Measurements from ENCODE around the gene GRIA1.
"Not testable (repeated sequence)": the region's sequence is repeated elsewhere in the genome, so short reads cannot be mapped to it uniquely, and the experiment has no call there.

GRIA1 gene

GRCh38 chr5:153792305-153792704 lies 301.8 kb downstream of the GRIA1 start:
- DNase-seq: no peak

- DNase-seq: no peak
Observed at GRCh38 chr5:153793699-153794098, 303.2 kb downstream of the GRIA1 start.

- DNase-seq: no peak
Observed at GRCh38 chr5:153794327-153794726, 303.9 kb downstream of the GRIA1 start.

- DNase-seq: no peak
Observed at GRCh38 chr5:153796527-153796926, 306.1 kb downstream of the GRIA1 start.

GRCh38 chr5:153797484-153797883 lies 307.0 kb downstream of the GRIA1 start:
- DNase-seq: no peak

- no peak for DNase-seq
Observed at GRCh38 chr5:153798830-153799229, 308.4 kb downstream of the GRIA1 start.

GRCh38 chr5:153799466-153799865 lies 309.0 kb downstream of the GRIA1 start:
- no peak for DNase-seq

GRCh38 chr5:153802050-153802821 lies 311.8 kb downstream of the GRIA1 start:
- no peak for DNase-seq

- no peak for DNase-seq
Observed at GRCh38 chr5:153807801-153808200, 317.3 kb downstream of the GRIA1 start.

GRCh38 chr5:153809166-153809565 lies 318.7 kb downstream of the GRIA1 start:
- no peak for DNase-seq

GRCh38 chr5:153813901-153814300 lies 323.4 kb downstream of the GRIA1 start:
- DNase-seq: no peak

- no peak for DNase-seq
Observed at GRCh38 chr5:153816870-153817269, 326.4 kb downstream of the GRIA1 start.

- no peak for DNase-seq
Observed at GRCh38 chr5:153818626-153819025, 328.2 kb downstream of the GRIA1 start.

- DNase-seq: no peak
Observed at GRCh38 chr5:153823036-153823435, 332.6 kb downstream of the GRIA1 start.

GRCh38 chr5:153824909-153825308 lies 334.4 kb downstream of the GRIA1 start:
- DNase-seq: no peak

- no peak for DNase-seq
Observed at GRCh38 chr5:153827397-153827796, 336.9 kb downstream of the GRIA1 start.

- no peak for DNase-seq
Observed at GRCh38 chr5:153829510-153830065, 339.1 kb downstream of the GRIA1 start.

- no peak for DNase-seq
Observed at GRCh38 chr5:153831973-153832372, 341.5 kb downstream of the GRIA1 start.

GRCh38 chr5:153835891-153836515 lies 345.5 kb downstream of the GRIA1 start:
- DNase-seq: no peak

GRCh38 chr5:153849303-153850113 lies 359.0 kb downstream of the GRIA1 start:
- DNase-seq: not testable (repeated sequence)

GRCh38 chr5:153860195-153860886 lies 369.9 kb downstream of the GRIA1 start:
- no peak for DNase-seq

- DNase-seq: not testable (repeated sequence)
Observed at GRCh38 chr5:153862906-153863305, 372.4 kb downstream of the GRIA1 start.

Data from CD4-positive, alpha-beta T cell treated with Interferon gamma for 1 hour (primary cell).